HG03460 (cell line): Measurements from ENCODE around the gene STXBP5.
"Not testable (repeated sequence)": the region's sequence is repeated elsewhere in the genome, so short reads cannot be mapped to it uniquely, and the experiment has no call there.

Experiments
- ATAC-seq: cut with Tn5 transposase; IDR thresholded peaks from one replicate; pipeline ENCODE4 v1.9.1; 2021; ENCODE audit not compliant: unreplicated experiment

STXBP5 gene

DNA sequence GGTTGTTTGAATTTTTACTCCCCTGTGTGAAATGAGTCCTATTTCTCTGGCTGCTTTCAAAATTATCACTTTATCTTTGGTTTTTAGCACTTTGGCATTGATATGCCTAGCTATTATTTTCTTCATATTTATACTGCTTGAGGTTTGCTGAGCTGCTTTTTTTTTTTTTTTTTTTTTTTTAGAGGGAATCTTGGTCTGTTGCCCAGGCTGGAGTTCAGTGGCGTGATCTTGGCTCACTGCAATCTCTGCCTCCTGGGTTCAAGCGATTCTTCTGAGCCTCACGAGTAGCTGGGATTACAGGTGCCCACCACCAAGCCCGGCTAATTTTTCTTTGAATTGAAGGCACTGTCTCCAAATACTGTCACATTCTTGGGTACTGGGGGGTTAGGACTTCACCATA is 40.6 kb downstream of the STXBP5 start:
- no peak for ATAC-seq

DNA sequence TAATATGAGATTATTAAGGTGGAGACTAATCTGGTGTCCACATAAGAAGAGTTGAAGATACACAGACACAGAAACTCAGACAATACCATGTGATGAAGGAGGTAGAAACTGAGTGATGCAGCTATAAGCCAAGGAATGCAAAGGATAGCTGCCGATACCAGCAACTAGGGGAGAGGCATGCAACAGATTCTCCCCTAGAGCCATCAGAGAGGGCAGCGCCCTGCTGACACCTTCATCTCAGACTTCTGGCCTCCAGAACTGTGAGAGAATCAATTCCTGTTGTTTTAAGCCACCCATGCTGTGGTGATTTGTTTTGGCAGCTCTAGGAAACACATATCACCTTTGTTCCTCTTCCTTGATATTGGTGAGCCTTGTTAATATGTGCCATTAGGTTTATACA is 41.5 kb downstream of the STXBP5 start:
- no peak for ATAC-seq

DNA sequence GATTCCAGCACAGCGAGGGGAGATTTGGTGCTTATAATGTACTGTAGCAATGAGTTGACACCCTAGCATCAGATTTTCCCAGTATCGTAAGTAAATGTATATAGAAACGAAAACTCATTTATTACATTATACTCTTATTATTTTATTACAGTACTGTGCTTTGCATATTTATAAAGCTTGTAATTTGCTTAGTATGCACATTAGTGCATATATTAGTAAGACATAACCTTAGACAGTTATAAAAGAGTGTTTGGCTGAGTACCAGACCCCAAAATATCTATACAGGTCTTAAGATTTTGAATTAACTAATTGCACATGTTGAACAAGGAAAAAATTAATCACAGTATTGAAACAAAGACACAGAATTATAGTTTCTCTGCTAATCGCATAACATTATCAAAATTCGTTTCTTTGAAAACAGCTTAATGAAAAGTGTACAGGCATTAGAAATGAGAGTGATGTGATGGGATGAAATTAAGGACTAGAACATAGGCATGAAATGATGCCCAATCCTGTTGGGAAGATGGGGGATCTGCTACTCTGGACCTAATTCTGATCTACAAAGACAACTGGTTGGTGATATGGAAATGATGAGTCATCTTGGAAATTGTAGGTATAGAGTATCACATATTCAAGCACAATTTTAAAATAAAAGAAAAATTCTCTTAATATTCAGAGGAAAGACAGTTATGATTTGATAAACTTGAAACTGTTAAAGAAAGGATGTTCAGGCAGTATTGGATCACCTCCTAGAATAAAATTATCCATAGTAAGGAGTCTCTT is 42.8 kb downstream of the STXBP5 start:
- no peak for ATAC-seq

DNA sequence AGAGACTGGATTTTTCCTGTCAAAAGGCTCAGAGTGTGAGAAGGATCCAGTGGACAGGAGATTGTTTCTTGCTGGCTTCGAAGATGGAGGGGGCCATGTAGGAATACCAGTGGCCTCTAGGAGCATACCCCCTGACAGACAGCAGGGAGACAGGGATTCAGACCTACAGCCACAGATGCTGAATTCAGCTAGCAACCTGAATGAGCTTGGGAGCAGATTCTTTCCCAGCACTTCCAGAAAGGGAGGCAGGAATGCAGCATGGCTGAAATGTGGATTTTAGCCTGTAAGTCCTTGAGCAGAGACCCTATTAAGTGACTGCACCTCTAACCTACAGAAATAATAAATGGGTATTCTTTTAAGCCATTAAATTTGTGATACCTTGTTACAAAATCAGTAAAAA is 44.6 kb downstream of the STXBP5 start:
- ATAC-seq: no peak

DNA sequence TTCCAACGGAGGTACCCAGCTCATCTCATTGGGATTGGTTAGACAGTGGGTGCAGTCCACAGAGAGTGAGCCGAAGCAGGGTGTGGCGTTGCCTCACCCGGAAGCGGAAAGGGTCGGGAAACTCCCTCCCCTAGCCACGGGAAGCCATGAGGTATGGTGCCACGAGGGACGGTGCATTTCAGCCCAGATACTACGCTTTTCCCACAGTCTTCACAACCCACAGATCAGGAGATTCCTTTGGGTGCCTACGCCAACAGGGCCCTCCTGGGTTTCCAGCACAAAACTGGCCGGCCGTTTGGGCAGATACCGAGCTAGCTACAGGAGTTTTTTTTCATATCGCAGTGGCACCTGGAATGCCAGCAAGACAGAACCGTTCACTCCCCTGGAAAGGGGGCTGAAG is 46.9 kb downstream of the STXBP5 start:
- ATAC-seq: no peak

DNA sequence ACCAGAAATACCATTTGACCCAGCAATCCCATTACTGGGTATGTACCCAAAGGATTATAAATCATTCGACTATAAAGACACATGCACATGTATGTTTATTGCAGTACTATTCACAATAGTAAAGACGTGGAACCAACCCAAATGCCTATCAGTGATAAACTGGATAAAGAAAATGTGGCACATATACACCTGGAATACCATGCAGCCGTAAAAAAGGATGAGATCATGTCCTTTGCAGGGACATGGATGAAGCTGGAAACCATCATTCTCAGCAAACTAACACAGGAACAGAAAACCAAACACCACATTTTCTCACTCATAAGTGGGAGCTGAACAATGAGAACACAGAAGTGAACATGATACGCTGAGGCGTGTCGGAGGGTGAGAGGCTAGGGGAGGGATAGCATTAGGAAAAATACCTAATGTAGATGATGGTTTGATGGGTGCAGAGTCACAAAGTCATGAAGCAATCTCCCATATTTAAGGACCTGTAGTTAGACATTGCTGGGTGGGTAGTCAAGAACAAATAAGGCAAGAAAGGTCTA is 50.8 kb downstream of the STXBP5 start:
- ATAC-seq: not testable (repeated sequence)

DNA sequence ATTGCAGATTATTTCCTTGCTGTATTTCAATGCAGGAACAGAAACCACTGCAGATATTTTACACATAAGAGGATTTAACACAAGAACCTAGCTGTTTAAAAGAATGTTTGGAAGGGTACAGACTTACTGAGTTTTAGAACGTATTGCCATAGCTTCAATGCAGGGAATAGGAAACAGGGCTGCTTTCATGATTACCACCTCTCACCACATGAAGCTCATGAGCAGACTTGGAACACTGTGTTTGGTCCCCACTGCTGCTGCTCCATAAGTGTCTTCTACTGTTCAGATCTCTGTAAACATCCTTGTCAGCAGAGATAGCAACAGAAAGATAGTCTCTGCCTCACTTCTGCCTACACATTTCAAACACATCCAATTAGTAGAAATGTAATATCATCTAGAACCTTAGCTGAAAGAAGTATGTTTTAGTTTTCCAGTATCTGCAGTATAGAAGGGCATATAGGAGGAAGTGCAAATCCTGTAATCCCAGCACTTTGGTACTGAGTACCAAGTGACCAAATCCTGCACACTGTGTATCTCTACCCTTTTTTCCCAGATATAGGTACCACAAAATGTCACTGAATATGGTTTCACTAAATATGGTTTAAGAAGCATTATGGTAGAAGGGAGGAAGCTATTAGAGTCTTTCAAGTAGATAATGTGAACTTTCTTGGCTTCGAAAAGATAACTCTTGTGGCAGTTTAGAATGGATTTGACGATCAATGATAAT is 51.9 kb downstream of the STXBP5 start:
- no peak for ATAC-seq

DNA sequence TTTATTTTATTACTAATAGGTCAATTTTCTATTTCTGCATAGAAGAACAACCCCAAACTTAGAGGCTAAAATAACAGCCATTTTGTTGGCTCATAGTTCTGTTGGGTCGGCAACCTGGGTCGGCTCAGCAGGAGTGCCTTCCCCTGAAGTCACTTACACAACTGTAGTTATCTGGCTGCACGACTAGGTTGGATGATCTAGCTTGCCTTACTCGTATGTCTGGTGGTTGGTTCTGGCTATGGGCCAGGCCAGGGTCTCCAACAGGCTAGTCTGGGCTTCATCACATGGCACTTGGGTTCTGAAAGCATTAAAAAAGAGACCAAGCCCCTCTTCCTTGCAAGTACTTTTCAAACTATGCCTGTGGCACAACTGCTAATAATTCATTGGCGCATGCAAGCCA is 53.5 kb downstream of the STXBP5 start:
- no peak for ATAC-seq

DNA sequence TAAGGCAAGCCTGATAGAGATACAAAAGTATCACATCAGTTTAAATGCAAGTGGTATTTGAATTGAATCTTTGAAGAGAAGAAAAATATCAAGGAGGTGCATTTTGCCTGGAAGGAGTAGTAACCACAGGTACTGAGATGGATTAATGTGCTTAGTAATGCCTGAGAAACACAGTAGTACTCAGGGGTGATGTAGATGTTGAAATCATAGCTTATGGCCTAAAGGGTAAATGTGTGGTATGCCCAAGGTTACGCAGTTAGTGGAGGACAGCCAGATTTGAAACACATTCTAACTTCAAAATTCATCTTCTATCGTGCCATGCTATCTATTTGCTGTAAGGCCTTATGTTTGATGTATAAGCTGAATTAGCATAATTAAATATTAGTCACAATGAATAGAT is 55.9 kb downstream of the STXBP5 start:
- no peak for ATAC-seq

DNA sequence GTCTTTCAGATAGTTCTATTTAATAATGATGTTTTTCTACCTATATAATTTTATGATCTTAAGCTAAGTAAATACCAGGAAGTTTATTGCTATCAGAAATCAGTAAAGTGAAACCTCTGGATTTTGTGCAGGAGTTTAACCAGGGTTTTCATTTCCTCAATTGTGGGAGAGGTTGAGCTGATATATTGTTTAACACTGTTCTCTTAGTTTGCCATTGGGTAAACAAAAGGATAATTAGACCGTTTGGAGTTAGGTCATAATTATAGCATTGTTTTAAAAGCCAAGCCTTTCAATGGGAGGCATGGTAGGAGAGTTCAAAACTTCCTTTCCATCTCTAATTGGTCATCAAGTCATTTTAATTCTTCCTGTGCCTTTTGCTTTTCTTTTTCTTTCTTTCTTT is 58.7 kb downstream of the STXBP5 start:
- ATAC-seq: no peak

DNA sequence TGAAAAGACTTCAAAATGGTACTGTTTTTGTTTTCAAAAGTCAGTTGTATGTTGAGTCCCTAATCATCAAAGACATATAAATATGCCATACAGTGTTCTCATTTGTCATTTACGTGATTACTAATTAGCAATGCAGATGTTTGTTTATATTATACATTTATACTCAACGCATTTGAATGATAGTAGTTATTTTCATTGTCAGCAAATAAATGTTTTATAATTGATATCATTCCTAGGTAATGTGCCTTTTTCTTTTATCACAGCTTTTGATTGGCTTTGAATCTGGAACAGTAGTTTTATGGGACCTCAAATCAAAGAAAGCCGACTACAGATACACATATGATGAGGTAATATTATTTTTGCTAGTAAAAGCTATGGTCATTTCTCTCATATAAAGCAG is 62.6 kb downstream of the STXBP5 start:
- no peak for ATAC-seq

DNA sequence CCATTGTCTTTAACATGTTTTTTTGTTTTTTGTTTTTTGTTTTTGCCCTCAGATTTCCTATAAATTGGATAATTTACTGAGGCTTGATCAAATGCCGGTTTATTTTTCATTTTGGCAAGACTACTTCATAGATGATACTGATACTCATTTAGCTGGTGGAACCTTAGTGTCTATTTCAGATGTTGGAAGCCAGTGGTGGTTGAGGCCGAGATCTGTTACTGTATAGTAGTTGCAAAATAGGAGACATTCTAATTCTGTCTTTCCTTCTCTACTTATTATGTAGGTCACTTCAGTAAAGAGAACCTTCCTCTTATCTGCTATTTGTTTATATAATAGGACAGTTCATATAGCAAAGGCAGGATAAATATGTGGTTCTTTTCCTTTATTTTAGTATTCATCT is 63.4 kb downstream of the STXBP5 start:
- no peak for ATAC-seq

DNA sequence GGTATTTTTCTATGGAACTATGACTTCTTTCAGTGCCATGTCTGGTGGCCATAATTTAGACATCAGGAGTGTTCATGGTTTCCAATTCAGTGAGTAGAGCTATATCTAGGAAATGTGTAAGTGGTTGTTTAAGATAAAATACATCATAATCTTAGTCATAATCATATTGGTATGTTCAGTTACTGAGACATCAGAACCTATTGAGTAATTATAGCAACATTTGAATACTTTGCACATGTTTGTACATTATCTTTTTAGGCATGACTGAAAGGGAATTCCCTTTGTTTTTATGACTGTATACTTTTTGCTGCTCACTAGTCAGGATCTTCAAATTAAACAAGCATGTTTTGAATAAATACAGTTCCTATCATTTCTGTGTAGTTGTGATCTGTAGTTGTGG is 64.0 kb downstream of the STXBP5 start:
- ATAC-seq: no peak

DNA sequence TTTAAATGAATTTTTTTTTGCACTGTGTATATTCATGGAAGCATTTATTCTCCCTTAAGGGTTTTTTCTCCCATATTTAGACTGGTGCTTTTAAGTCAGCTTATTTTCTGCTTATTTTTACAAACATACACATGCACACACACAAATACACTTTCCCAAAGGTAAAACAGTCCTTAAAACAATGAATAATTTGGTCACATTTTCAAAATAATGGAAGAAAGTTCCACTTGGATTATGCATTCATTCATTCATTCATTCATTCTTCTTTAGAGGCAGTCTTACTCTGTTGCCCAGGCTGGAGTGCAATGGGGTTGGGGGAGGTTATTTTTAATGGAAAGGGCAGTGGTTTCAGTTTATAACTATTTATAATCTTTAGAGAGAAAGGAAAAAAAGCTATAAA is 69.8 kb downstream of the STXBP5 start:
- ATAC-seq: no peak

DNA sequence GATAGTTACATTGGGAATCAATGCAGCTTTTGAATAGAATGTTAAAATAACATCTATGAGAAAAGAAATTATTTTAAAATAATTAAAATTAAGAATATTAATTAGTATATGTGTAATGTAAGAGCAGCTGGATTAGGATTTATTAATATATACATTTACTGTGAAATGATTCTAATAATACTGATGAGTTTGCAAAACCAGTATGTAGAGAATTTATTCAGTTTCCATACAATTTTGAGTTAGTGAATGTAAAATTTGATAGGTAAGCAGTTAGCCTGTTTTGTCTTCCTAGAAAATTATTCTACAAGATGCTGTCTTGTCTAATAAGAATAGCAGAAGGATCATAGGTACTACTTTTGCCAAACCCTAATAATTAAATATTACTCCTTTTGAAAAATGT is 70.6 kb downstream of the STXBP5 start:
- no peak for ATAC-seq

DNA sequence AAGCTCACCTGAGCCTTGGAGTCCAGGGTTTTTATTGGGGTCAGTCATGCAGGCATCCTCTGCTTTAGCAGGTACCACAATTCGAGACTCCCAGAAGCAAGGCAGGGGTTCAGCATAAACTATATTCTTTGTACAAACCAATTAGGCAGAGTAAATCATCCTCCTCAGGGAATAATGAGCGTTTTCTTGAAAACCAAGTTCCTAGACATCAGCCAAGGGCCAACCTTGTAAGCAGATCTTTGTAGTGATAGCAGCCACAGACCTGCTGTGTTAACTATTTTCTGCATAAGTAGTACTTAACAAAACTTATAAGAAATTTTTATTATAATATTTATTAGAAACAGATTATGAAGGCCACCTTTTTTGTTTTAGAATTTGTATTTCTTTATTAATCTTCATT is 74.7 kb downstream of the STXBP5 start:
- no peak for ATAC-seq

DNA sequence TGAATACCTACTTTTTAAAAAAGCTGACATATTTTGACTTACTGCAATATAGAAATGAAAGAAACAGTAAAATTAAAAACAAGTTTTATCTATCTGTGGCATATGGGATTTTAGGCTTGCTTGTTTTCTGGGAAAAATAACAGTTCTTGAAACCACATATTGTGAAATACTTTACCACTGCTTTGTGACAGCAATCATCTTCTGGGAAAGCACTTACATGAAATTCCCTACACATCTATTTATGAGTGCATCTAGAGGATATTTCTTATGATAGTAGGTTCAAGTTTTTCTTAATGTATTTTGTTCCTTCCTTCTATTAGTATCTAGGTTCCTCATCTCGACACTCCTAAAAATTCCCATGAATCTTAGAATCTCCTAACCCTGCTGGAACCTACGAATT is 75.2 kb downstream of the STXBP5 start:
- ATAC-seq: no peak

DNA sequence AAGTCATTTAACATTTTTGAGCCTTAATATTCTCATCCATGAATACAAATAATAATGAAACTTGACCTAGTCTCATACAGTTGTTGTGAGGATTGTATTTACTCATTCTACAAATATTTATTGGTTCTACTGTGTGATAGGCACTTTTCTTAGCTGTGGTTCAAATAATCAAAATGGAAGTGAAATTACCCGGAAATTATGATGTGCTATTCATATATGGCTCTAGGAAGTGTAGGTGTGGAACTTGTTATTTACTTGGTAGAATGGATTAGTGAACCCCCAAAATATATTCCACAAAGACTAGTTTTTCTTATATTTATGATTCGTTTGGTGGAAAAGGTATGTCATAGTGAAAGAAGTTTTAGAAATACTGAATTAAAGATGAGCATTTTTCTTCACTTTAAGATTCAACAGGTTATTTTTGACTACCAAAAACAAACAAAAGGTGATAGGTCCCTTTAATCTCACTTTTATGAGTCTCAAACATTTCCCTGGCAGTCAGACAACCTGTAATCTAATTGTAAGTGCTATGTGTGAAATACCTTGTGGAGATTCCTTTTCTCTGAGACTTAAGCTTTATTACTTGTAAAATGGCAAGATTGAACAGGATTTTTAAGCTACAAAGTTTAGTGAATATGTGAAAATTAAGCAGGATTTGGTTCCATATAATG is 77.8 kb downstream of the STXBP5 start:
- no peak for ATAC-seq

DNA sequence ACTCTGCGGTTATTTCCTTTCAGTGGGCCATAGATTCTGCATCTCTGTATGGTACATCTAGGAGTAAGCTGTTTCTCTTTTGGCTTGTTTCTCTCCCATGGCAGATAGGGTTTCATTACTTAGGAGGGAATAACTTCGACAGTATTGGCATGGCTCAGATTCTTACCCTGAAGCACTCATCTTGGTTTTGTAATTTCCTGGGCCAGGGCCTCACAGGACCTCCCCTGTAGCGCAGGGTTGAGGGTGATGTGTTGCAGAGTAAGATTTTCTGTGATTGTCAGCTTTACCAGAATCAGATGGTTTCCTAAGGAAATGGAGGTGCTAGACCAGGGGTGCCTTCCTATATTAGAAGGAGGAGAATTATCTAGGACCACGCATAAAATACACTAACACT is 78.3 kb downstream of the STXBP5 start:
- ATAC-seq: no peak

DNA sequence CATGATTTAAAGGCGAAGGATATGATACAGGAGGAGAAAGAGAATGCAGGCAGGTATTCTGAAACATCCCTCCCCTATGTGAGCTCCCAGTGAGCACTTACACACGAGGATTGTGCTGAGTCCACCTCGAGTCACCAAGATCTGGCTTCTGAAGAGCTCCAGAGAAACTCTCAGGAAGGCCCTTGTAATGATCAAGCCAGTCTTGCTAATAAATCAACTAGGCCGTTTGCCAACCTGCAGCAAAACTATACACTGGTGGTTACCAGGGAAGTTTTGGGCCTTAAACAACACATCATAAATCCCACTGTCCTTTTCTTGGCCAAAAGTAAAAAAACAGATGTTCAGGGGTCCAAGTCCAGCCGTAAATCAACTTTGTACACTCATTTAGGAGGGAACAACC is 79.2 kb downstream of the STXBP5 start:
- no peak for ATAC-seq

DNA sequence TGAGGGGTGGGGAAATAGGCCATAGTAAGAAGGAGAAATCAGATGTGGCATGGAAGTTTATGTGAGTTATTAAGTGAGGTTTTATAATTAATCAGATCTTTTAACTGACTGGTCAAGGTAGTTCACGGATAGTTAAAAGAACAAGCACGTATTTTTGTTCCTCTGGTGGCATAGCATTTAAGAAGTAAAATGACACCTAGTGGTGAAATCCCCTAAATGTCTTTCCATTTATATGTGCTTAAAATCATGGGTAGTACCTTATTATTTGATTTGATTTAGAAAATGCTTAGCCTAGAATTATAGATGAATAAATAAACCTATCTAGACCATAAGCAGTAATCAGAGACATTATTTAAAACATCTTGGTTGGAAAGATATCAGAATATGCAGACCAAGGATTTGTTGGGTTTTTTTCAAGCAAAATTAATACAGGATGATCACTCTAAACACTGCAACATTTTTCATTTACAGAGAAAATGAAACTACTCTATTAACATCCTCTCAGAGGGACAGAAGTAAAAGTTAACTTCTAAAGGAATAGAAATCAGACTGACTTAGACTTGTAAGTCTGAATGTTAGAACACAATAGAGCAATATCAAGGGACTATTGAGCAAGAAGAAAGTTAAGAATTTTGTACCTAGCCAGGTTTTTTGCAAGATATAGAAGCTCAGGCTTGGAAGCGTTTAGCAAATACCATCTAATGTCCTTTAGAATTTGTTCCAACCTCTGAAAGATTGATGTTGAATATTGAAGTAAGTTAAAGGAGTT is 81.1 kb downstream of the STXBP5 start:
- ATAC-seq: peak; percentile 75
